Measurements from ENCODE around the gene CBX2.

Gene CBX2

DNA sequence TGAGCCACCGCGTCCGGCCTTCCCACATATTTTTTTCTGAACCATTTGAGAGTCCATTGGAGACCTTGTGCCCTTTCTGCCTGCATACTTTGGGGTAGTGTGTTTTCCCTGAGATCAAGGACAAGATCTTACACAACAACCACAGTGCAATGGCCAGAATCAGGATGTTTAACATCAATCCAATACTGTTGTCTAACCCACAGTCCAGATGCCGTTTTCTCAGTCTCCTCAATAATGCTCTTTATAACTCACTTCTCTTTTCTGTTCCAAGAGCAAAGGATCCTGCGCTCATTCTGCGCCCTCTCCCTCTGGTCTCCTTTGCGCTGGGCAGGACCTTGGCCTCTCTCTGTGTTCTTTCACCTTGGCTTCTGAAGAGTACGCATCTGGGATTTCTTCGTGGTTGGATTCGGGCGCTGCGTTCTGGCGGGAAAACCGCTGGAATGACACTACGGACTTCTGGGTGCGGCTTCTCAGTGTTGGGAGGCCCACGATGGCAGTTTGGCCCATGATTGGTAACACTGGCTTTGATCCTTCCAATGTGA is 44.7 kb downstream of the CBX2 start:
- DNase-seq (ENCODE audit: low read depth in 2 of 2), result no peak
- TF ChIP-seq, protein P1, sequence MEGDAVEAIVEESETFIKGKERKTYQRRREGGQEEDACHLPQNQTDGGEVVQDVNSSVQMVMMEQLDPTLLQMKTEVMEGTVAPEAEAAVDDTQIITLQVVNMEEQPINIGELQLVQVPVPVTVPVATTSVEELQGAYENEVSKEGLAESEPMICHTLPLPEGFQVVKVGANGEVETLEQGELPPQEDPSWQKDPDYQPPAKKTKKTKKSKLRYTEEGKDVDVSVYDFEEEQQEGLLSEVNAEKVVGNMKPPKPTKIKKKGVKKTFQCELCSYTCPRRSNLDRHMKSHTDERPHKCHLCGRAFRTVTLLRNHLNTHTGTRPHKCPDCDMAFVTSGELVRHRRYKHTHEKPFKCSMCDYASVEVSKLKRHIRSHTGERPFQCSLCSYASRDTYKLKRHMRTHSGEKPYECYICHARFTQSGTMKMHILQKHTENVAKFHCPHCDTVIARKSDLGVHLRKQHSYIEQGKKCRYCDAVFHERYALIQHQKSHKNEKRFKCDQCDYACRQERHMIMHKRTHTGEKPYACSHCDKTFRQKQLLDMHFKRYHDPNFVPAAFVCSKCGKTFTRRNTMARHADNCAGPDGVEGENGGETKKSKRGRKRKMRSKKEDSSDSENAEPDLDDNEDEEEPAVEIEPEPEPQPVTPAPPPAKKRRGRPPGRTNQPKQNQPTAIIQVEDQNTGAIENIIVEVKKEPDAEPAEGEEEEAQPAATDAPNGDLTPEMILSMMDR (IDR thresholded peaks at IDR 0.05; ENCODE audit: low read depth, low read length), result no peak
- H3K4me3 ChIP-seq (replicated peaks in 1 of 2; ENCODE audit: low read depth in 2 of 2, low read length in 2 of 2), result no peak overlapping the region

DNA sequence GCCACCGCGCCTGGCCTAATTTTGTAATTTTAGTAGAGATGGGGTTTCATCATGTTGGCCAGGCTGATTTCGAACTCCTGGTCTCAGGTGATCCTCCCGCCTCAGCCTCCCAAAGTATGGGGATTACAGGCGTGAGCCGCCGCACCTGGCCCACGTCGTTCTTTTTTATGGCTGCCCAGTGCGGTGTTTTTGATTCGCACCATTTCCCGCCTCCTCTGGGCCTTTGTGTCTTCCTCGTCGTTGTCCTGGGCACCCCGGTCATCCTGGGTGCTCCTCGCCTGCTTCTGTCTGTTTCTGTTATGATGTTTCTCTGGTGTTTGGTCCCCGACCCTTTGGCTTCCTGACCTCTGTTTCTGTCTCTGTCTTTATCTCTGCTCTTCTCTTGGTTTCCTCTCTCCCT is 46.3 kb downstream of the CBX2 start:
- no peak for DNase-seq (ENCODE audit: low read depth in 2 of 2)
- H3K4me3 ChIP-seq (replicated peaks in 1 of 2; ENCODE audit: low read depth in 2 of 2, low read length in 2 of 2), result no peak overlapping the region
- TF ChIP-seq, protein P1 (IDR thresholded peaks at IDR 0.05; ENCODE audit: low read depth, low read length), result no peak

DNA sequence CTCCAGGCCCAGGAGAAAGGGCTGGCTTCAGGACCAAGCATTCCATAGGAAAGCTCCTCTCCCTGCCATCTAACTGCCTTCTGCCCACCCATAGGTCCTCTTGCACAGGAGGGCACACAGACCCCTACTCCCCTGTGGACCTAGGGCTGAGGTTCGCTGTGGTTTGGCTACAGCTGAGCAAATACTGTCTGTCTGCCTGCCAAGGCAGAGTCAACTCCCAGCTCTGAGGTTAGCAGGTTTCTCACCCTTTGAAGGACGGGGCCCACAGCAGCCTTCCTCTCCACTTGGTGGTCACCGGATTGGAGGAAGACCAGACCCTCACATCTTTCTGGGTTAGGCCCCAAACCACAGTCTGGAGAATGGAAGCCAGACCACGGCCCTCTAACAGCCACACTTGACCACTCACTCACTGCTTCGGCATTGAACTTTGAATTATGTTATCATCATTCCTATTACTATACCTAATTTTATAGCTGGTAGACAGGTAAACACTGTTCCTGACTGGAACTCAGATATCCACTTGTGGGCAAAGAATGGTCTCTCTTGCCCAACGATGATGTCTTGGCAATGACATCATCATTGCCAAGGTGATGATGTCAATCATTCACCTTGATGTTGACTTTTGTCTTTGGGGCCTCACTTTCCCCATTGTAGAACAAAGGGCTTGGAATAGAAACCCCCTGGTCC is 47.1 kb downstream of the CBX2 start:
- TF ChIP-seq, protein P1 (IDR thresholded peaks at IDR 0.05; ENCODE audit: low read depth, low read length), result no peak
- DNase-seq (ENCODE audit: low read depth in 2 of 2), result no peak
- no peak overlapping the region for H3K4me3 ChIP-seq (replicated peaks in 1 of 2; ENCODE audit: low read depth in 2 of 2, low read length in 2 of 2)

DNA sequence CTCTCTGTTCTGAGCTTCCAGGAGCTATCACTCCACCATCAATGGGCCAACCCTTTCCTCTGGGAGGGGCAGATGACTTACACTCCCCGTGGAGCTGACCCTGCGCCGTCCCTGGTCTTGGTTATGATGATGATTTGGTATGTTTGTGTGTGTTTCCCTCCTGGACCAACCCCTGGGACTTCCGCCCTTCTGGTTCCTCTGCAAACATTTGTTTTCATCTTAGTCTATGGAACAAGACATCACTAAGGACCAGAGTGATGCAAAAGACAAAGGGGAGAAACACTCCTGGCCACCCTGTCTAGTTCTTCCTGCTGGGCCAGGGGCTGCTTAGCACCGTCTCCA is 47.6 kb downstream of the CBX2 start:
- TF ChIP-seq, protein P1 (IDR thresholded peaks at IDR 0.05; ENCODE audit: low read depth, low read length), result no peak
- no peak overlapping the region for H3K4me3 ChIP-seq (replicated peaks in 1 of 2; ENCODE audit: low read depth in 2 of 2, low read length in 2 of 2)
- no peak for DNase-seq (ENCODE audit: low read depth in 2 of 2)

DNA sequence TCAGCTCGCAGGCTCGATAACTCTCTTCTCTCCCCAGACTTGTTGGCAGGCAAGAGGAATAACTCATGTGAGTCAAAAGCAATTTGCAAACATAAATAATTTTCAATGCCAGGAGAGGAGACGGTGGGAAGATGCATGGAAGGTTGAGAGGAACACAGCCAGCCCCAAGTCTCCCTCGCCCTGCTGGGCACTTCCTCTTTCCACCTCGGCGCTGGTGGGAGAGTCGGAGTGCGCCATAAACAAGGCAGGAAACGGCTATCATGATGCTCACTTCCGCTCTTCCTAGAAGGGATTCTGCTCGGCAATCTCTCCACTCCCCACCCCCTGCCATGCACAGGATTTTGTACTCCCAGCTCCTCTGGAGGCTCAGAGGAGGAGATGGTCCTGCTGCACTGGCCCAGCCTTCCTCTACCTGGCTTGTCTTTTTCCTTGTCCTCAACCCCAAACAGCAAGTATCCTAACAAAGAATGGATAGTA is 48.3 kb downstream of the CBX2 start:
- TF ChIP-seq, protein P1 (IDR thresholded peaks at IDR 0.05; ENCODE audit: low read depth, low read length), result no peak
- peak; percentile 42 to 53 for DNase-seq (ENCODE audit: low read depth in 2 of 2)

DNA sequence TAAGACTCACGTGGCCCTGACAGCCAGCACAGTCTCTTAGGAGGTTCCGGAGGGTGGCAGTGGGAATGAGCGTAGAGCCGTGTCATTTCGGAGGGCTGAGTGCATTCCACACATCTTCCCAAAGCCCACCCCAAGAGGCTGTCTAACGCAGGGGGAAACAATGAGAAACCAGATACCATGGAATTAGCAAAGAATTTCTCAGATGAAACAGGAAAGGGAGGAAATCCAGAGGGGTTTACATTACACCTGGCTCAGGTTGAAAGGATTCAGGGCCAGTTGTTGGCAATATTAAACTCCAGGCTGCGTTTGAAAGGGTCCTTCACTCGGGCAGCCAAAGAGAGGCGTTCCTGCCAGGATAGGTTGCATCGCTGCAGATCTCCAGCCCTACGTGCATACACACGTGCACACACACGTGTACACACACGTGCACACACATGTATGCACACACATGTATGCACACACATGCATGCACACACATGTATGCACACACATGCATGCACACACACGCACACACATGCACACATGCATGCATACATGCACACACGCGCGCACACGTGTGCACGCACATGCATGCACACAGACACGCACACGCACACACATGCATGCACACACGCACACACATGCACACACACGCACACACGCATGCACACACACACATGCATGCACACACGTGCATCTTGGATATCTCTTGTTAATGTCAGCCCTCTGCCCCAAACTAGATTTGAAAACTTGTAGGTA is 49.1 kb downstream of the CBX2 start:
- H3K4me3 ChIP-seq (replicated peaks in 1 of 2; ENCODE audit: low read depth in 2 of 2, low read length in 2 of 2), result no peak overlapping the region
- DNase-seq (ENCODE audit: low read depth in 2 of 2), result no peak
- TF ChIP-seq, protein P1 (IDR thresholded peaks at IDR 0.05; ENCODE audit: low read depth, low read length), result no peak

More for the DNA sequence above, 48.3 kb downstream of the CBX2 start:
- no peak overlapping the region for H3K4me3 ChIP-seq (replicated peaks in 1 of 2; ENCODE audit: low read depth in 2 of 2, low read length in 2 of 2)

Measured in cardiac fibroblast (primary cell).